ENCODE data around the gene MTMR4.

Gene MTMR4

GRCh38 chr17:58533616-58534188 is 19.3 kb upstream of the MTMR4 start:
- no peak for TF ChIP-seq CTCF (IDR thresholded peaks at IDR 0.05; ENCODE audit: low read depth, low read length, missing control alignments)
- in situ Hi-C loops (cut with HindIII; ENCODE audit: low sequenced_read_pairs): no loop called here
- H3K4me3 ChIP-seq (ENCODE audit: low read depth, low read length): no peak overlapping the region
- DNase-seq (ENCODE audit: low read depth): no peak

GRCh38 chr17:58532555-58532951 is 18.1 kb upstream of the MTMR4 start:
- no peak for DNase-seq (ENCODE audit: low read depth)
- H3K4me3 ChIP-seq (ENCODE audit: low read depth, low read length): peak overlapping the region; percentile 50
- no peak for TF ChIP-seq CTCF (IDR thresholded peaks at IDR 0.05; ENCODE audit: low read depth, low read length, missing control alignments)
- in situ Hi-C loops (cut with HindIII; ENCODE audit: low sequenced_read_pairs): no loop called here

GRCh38 chr17:58531661-58532554 is 17.5 kb upstream of the MTMR4 start:
- TF ChIP-seq CTCF (IDR thresholded peaks at IDR 0.05; ENCODE audit: low read depth, low read length, missing control alignments): no peak
- H3K4me3 ChIP-seq (ENCODE audit: low read depth, low read length): peak overlapping the region; percentile 50
- no peak for DNase-seq (ENCODE audit: low read depth)
- in situ Hi-C loops (cut with HindIII; ENCODE audit: low sequenced_read_pairs): no loop called here

GRCh38 chr17:58531122-58531521 is 16.7 kb upstream of the MTMR4 start:
- peak overlapping the region; percentile 50 for H3K4me3 ChIP-seq (ENCODE audit: low read depth, low read length)
- DNase-seq (ENCODE audit: low read depth): no peak
- TF ChIP-seq CTCF (IDR thresholded peaks at IDR 0.05; ENCODE audit: low read depth, low read length, missing control alignments): no peak
- in situ Hi-C loops (cut with HindIII; ENCODE audit: low sequenced_read_pairs): no loop called here

GRCh38 chr17:58530655-58531054 is 16.2 kb upstream of the MTMR4 start:
- no peak for DNase-seq (ENCODE audit: low read depth)
- peak overlapping the region; percentile 50 for H3K4me3 ChIP-seq (ENCODE audit: low read depth, low read length)
- in situ Hi-C loops (cut with HindIII; ENCODE audit: low sequenced_read_pairs): no loop called here
- no peak for TF ChIP-seq CTCF (IDR thresholded peaks at IDR 0.05; ENCODE audit: low read depth, low read length, missing control alignments)

GRCh38 chr17:58529275-58529674 is 14.8 kb upstream of the MTMR4 start:
- TF ChIP-seq CTCF (IDR thresholded peaks at IDR 0.05; ENCODE audit: low read depth, low read length, missing control alignments): no peak
- in situ Hi-C loops (cut with HindIII; ENCODE audit: low sequenced_read_pairs): no loop called here
- DNase-seq (ENCODE audit: low read depth): no peak
- no peak overlapping the region for H3K4me3 ChIP-seq (ENCODE audit: low read depth, low read length)
